ENCODE data around the gene EML2.

The EML2 gene

DNA sequence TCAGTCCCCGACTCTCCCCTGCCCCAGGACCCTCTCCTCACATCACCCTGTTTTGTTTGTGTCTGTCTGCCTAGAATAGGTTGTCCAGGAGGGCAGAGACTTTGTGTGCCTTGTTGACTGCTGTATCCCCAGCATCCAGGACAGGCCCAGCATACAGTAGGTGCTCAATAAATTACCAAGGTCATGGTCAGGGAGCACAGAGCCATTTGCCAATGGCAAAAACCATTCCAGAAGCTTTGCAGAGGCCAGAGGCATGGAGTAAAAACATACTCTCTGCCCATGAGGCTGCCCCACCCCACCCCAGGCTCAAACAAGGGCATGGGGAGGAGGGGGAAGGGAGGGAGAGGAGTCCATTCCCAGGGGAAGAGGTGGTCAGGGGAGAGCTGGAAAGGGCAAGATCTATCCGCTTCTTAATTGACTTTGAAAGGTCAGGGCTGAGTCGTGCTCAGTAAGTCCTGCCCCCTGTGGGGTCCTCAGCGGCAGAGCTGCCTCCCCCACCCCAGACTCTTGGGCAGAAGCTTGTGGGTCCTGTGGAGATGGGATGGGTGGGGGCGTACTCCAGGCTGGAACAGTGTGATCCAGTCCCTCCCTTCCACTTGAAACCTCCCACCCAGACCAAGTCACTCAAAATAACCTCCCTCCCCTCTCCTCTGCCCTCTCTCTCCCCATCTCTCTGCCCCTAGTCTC, 41.6 kb downstream of the EML2 start (continued):
- TF ChIP-seq ATF2 (tag by site-specific recombination; IDR thresholded peaks at IDR 0.05; ENCODE audit: low read depth) (no peak), ZNF398 (tag by site-specific recombination; IDR thresholded peaks at IDR 0.05) (peak; percentile 80), ZNF843 (tag by site-specific recombination; IDR thresholded peaks at IDR 0.05) (no peak), ZFHX2 (tag by site-specific recombination; conservative IDR thresholded peaks at IDR 0.05) (peak; percentile 72), ZSCAN30 (tag by site-specific recombination; IDR thresholded peaks at IDR 0.05) (no peak), ZIC2 (tag by site-specific recombination; IDR thresholded peaks at IDR 0.05) (peak; percentile 32; the same call in 1 of the 2 replicates), KLF8 (tag by site-specific recombination; IDR thresholded peaks at IDR 0.05) (no peak), ZNF664 (tag by site-specific recombination; IDR thresholded peaks at IDR 0.05) (peak; percentile 86), EGR2 (tag by site-specific recombination; IDR thresholded peaks at IDR 0.05; ENCODE audit: low read depth) (peak; percentile 39; the same call in 1 of the 2 replicates), ZNF513 (tag by site-specific recombination; IDR thresholded peaks at IDR 0.05) (no peak), ZNF366 (tag by site-specific recombination; conservative IDR thresholded peaks at IDR 0.05) (no peak)
- TF ChIP-seq, protein P1, sequence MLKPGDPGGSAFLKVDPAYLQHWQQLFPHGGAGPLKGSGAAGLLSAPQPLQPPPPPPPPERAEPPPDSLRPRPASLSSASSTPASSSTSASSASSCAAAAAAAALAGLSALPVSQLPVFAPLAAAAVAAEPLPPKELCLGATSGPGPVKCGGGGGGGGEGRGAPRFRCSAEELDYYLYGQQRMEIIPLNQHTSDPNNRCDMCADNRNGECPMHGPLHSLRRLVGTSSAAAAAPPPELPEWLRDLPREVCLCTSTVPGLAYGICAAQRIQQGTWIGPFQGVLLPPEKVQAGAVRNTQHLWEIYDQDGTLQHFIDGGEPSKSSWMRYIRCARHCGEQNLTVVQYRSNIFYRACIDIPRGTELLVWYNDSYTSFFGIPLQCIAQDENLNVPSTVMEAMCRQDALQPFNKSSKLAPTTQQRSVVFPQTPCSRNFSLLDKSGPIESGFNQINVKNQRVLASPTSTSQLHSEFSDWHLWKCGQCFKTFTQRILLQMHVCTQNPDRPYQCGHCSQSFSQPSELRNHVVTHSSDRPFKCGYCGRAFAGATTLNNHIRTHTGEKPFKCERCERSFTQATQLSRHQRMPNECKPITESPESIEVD (tag by site-specific recombination; IDR thresholded peaks at IDR 0.05): no peak

GRCh38 chr19:45595814-45596213, 43.4 kb downstream of the EML2 start:
- no peaks in the 10 kb centered on the region for H3K4me1 ChIP-seq (ENCODE audit: control insufficient read depth, insufficient read depth, low read length)
- peak; percentile 52 for TF ChIP-seq ZNF335 (tag by site-specific recombination; conservative IDR thresholded peaks at IDR 0.05)
- TF ChIP-seq ZNF571 (tag by site-specific recombination; IDR thresholded peaks at IDR 0.05): no peak
- no peak for TF ChIP-seq ZNF112 (tag by site-specific recombination; IDR thresholded peaks at IDR 0.05)
- TF ChIP-seq WT1 (tag by site-specific recombination; IDR thresholded peaks at IDR 0.05): no peak
- CTCF ChIA-PET: interaction anchor here (5.3 kb wide), 1 partner anchor 46 kb away, joined by 35 read pairs; no protein-coding TSS in a partner anchor
- POLR2A ChIA-PET: no interaction called here
- no peaks in the 10 kb centered on the region for H3K36me3 ChIP-seq (ENCODE audit: control insufficient read depth in 2 of 2, insufficient read depth in 1 of 2, low read length in 2 of 2)
- H3K9me3 ChIP-seq (ENCODE audit: control insufficient read depth, insufficient read depth, low read depth, low read length): no peaks in the 10 kb centered on the region
- no peak overlapping the region for H3K27ac ChIP-seq (ENCODE audit: extremely low read depth, low read depth, low read length)
- no peak overlapping the region for H3K4me3 ChIP-seq (ENCODE audit: low read depth, low read length)

- Histone ChIP-seq H3K27ac (ENCODE audit: extremely low read depth, low read depth, low read length) (no peak overlapping the region), H3K36me3 (ENCODE audit: control insufficient read depth in 2 of 2, insufficient read depth in 1 of 2, low read length in 2 of 2) (no peaks in the 10 kb centered on the region), H3K4me1 (ENCODE audit: control insufficient read depth, insufficient read depth, low read length) (no peaks in the 10 kb centered on the region), H3K4me3 (ENCODE audit: low read depth, low read length) (no peak overlapping the region), H3K9me3 (ENCODE audit: control insufficient read depth, insufficient read depth, low read depth, low read length) (no peaks in the 10 kb centered on the region)
- ChIA-PET CTCF (interaction anchor here (0.7 to 5.3 kb wide), 2 partner anchors 10 to 48 kb away, joined by 3 to 35 read pairs; no protein-coding TSS in a partner anchor), POLR2A (interaction anchor here (1.0 kb wide), 1 partner anchor 9 kb away, joined by 4 read pairs; no protein-coding TSS in a partner anchor)
- TF ChIP-seq BCL11B (tag by site-specific recombination; IDR thresholded peaks at IDR 0.05; ENCODE audit: low read depth) (no peak), ZNF768 (tag by site-specific recombination; IDR thresholded peaks at IDR 0.05) (peak; percentile 83)
- TF ChIP-seq, protein P2, sequence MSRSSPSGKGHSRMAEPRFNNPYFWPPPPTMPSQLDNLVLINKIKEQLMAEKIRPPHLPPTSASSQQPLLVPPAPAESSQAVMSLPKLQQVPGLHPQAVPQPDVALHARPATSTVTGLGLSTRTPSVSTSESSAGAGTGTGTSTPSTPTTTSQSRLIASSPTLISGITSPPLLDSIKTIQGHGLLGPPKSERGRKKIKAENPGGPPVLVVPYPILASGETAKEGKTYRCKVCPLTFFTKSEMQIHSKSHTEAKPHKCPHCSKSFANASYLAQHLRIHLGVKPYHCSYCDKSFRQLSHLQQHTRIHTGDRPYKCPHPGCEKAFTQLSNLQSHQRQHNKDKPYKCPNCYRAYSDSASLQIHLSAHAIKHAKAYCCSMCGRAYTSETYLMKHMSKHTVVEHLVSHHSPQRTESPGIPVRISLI (tag by site-specific recombination; IDR thresholded peaks at IDR 0.05): 0 out of 2 replicates have a peak, but pooled peaks have one; percentile 47
Measured at GRCh38 chr19:45593520-45593919, 45.7 kb downstream of the EML2 start.
